Measurements from ENCODE around the gene EMC8.

DNA sequence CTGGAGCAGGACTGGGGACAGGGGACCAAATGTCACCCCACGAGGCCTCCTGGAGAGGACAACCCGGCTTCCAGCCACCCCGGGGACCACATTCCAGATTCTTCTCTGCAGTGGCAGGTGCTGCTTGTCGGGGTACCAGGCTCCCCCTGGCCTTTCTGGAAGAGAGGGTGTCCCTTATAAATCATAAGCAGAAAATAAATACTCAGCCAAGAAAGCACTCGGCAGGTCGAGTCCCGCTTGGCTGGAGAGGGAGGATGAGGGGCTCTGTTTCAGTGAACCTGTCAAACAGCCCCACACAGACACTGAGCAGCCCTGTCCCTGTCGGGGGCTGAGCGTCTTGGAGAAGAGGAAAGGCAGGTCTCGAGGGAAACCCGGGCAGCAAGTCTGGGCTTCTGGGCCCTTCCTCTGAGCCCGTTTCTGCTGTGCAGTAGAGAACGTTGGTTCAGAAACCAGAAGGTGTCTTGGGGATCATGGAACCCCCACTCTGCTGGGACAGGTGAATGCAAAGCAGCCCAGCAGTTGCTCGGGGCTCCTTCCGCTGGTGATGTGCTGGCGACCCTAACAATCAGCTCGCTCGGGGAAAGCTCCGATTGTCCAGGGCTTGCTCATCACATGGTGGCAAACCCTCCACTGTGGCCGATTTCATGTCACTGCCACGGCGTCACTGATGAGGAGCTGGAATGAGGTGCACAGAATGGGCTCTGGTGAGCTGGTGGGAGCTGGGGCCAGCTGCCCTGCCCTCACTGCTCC is 36.8 kb upstream of the EMC8 start:
- no peak for TF ChIP-seq EZH2 (IDR thresholded peaks at IDR 0.05)
- TF ChIP-seq POLR2AphosphoS5 (IDR thresholded peaks at IDR 0.05; ENCODE audit: borderline replicate concordance, low read depth, low read length) = no peak
- no peak for TF ChIP-seq FOXP2 (optimal IDR thresholded peaks at IDR 0.05; ENCODE audit: control extremely low read depth, extremely low read length, insufficient read depth)

Data from SK-N-MC (cell line).